ENCODE results near the gene EDDM13. TPM values are rescaled to one million over a fixed set of nuclear protein-coding genes. Genes with fewer than 3 reads are reported as not detected.

The EDDM13 gene
- total and polyA plus RNA-seq, 2 of the 8 experiments (the other 6 are each of a cell fraction or from before 2014, with no cell fraction given) = not detected

DNA sequence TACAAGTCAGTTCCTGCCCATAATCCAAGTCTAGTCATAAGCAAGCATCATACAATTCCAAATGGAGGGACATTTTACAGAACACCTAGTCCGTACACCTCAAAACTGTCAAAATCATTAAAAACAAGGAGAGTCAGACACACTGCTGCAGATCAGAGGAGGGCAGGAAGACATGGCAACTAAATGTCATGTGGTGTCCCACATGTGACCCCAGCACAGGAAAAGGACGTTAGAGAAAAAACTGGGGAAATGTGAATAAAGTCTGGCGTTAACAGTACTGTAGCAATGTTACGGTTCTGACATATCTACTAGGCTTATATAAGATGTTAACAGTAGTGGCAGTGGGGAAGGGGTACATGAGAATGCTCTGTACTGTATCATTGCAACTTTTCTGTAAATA lies 39.8 kb downstream of the EDDM13 start:
- no peak overlapping the region for H4K5ac ChIP-seq (ENCODE audit: insufficient read length, low read depth, low read length)
- 0 out of 4 replicates have a peak, but pooled peaks cover 0 to 3% of the 10 kb centered on the region in 2 experiments for H3K9me3 ChIP-seq (ENCODE audit: insufficient read depth in 2 of 2, low read depth in 1 of 2, low read length in 1 of 2)
- peaks cover 0 to 3% (median 1%) of the 10 kb centered on the region in 4 experiments; a peak in 3 of 7 replicates for H3K4me1 ChIP-seq (replicated peaks in 1 of 4; ENCODE audit: control insufficient read depth in 3 of 4, insufficient read depth in 4 of 4, low read length in 3 of 4)
- WGBS, 2 experiments (ENCODE audit: extremely low coverage in 1 of 2, insufficient coverage in 1 of 2, insufficient read length in 1 of 2, insufficient replicate concordance in 2 of 2, low coverage in 1 of 2, low lambda C conversion rate in 2 of 2, missing lambda C conversion rate in 1 of 2) = 82% methylated on average over 4 of the region's 4 CpGs; no CpG with 5 or more reads in 1 of the 2 experiments
- no peak overlapping the region for H4K8ac ChIP-seq (ENCODE audit: extremely low read depth, insufficient read depth, low read length)
- no peaks in the 10 kb centered on the region for H3K79me2 ChIP-seq (ENCODE audit: control insufficient read depth in 1 of 2, insufficient read depth in 2 of 2, low read length in 2 of 2)
- no peak overlapping the region for H2AFZ ChIP-seq (ENCODE audit: low read length)
- H3K36me3 ChIP-seq (ENCODE audit: control insufficient read depth in 2 of 4, insufficient read depth in 4 of 4, low read length in 3 of 4) = no peaks in the 10 kb centered on the region
- no peaks in the 10 kb centered on the region for H3K27me3 ChIP-seq (replicated peaks in 1 of 4; ENCODE audit: control insufficient read depth in 3 of 4, extremely low read depth in 1 of 4, insufficient read depth in 3 of 4, low read length in 3 of 4)
- H3K4me2 ChIP-seq (ENCODE audit: insufficient read depth in 1 of 2, low read depth in 2 of 2, low read length in 2 of 2) = no peak overlapping the region
- DNase-seq (ENCODE audit: low read depth in 1 of 2, low spot score in 2 of 2) (no peak), FAIRE-seq (no peak)
- H3K4me3 ChIP-seq (ENCODE audit: extremely low read depth in 1 of 4, insufficient read depth in 2 of 4, low read depth in 3 of 4, low read length in 4 of 4) = no peak overlapping the region
- no peak overlapping the region for H3K18ac ChIP-seq (ENCODE audit: extremely low read depth, low read length)
- H3K23ac ChIP-seq (ENCODE audit: insufficient read length) = no peak overlapping the region
- H4K20me1 ChIP-seq (replicated peaks in 1 of 2; ENCODE audit: control insufficient read depth in 1 of 2, insufficient read depth in 2 of 2, low read length in 2 of 2) = peaks cover 0 to 2% of the 10 kb centered on the region in 2 experiments
- H3K4ac ChIP-seq (replicated peaks; ENCODE audit: insufficient read length, low read depth, low read length) = no peak overlapping the region
- H3K79me1 ChIP-seq (ENCODE audit: low read depth, low read length) = no peaks in the 10 kb centered on the region; the same call in 1 of the 2 replicates
- H2BK15ac ChIP-seq (ENCODE audit: low read length) = no peak overlapping the region
- ChIA-PET CTCF (ENCODE audit: partially characterized antibody) (interaction anchor here (0.9 to 1.3 kb wide), 2 partner anchors 8 to 39 kb away, joined by 3 to 4 read pairs; no protein-coding TSS in a partner anchor), POLR2A (ENCODE audit: partially characterized antibody) (interaction anchor here (1.2 kb wide), 1 partner anchor 40 kb away, joined by 3 read pairs; the partner anchor contains the start of gene EDDM13)
- no peak overlapping the region for H4K91ac ChIP-seq (replicated peaks; ENCODE audit: insufficient read length, low read length)
- H3K23me2 ChIP-seq (ENCODE audit: low read depth, low read length) = no peaks in the 10 kb centered on the region; the same call in 1 of the 2 replicates
- no peak overlapping the region for H2BK12ac ChIP-seq (ENCODE audit: low read depth, low read length)
- no peak overlapping the region for H2BK5ac ChIP-seq (ENCODE audit: low read depth, low read length)
- no peak overlapping the region for H2BK120ac ChIP-seq (replicated peaks; ENCODE audit: low read depth, low read length)
- no peak overlapping the region for H2AK5ac ChIP-seq (ENCODE audit: low read depth, low read length)
- no peak overlapping the region for H3K27ac ChIP-seq (ENCODE audit: low read depth, low read length)
- H2BK20ac ChIP-seq (ENCODE audit: low read length) = no peak overlapping the region
- H3K56ac ChIP-seq (replicated peaks; ENCODE audit: insufficient read length, low read depth, low read length) = no peak overlapping the region
- H3K9ac ChIP-seq (replicated peaks in 1 of 4; ENCODE audit: extremely low read depth in 1 of 4, low read depth in 3 of 4, low read length in 3 of 4) = no peak overlapping the region
- no peak overlapping the region for H3K14ac ChIP-seq (ENCODE audit: insufficient read length)
- TF ChIP-seq BCL11A (IDR thresholded peaks at IDR 0.05; ENCODE audit: low read depth in 2 of 2, low read length in 2 of 2) = no peak
